Erythroblast (primary cell): ENCODE data around the gene ZNF593OS.

Experiments
- DNase-seq, 2 experiments: peaks; one replicate each; lab custom pipeline; 2025; lab: John Stamatoyannopoulos, UW
- GATA1 ChIP-seq: IDR thresholded peaks from 2 replicates; pipeline ENCODE4 v1.6.1; 2011; ENCODE audit warnings: low read depth, mild to moderate bottlenecking, control low read depth, low read length, moderate library complexity
- POLR2A ChIP-seq: IDR thresholded peaks from 2 replicates; pipeline ENCODE4 v1.6.1; 2011; ENCODE audit warnings: mild to moderate bottlenecking, low read length

ZNF593OS gene

GRCh38 chr1:26171084-26172072 is at the start of gene ZNF593OS:
Gene ZNF593OS, minus strand, starts transcription at chr1:26171832. Its CDS starts 171 bp downstream, at chr1:26171661.
- TF ChIP-seq GATA1 = no peak
- no peak for TF ChIP-seq POLR2A
- DNase-seq = no peak

- TF ChIP-seq POLR2A (no peak), GATA1 (no peak)
- no peak for DNase-seq
Observed at GRCh38 chr1:26221094-26221493, 49.5 kb upstream of the ZNF593OS start.

- TF ChIP-seq POLR2A = no peak
- no peak for TF ChIP-seq GATA1
- DNase-seq = no peak
Observed at GRCh38 chr1:26220199-26220912, 48.7 kb upstream of the ZNF593OS start.

- TF ChIP-seq GATA1 (no peak), POLR2A (no peak)
- DNase-seq = no peak
Observed at GRCh38 chr1:26218906-26219494, 47.4 kb upstream of the ZNF593OS start.

GRCh38 chr1:26215246-26215645 is 43.6 kb upstream of the ZNF593OS start:
- DNase-seq = no peak
- TF ChIP-seq GATA1 = no peak
- no peak for TF ChIP-seq POLR2A

GRCh38 chr1:26213335-26213905 is 41.8 kb upstream of the ZNF593OS start:
- TF ChIP-seq POLR2A = no peak
- no peak for TF ChIP-seq GATA1
- no peak for DNase-seq

- no peak for TF ChIP-seq POLR2A
- no peak for TF ChIP-seq GATA1
- DNase-seq = no peak
Observed at GRCh38 chr1:26212726-26213125, 41.1 kb upstream of the ZNF593OS start.

- TF ChIP-seq POLR2A (no peak), GATA1 (no peak)
- no peak for DNase-seq
Observed at GRCh38 chr1:26210147-26210870, 38.7 kb upstream of the ZNF593OS start.

- peak in 1 of 2 experiments; percentile 15 for DNase-seq
- TF ChIP-seq GATA1 = no peak
- no peak for TF ChIP-seq POLR2A
Observed at GRCh38 chr1:26203642-26204318, 32.1 kb upstream of the ZNF593OS start.

- TF ChIP-seq POLR2A (no peak), GATA1 (no peak)
- DNase-seq = no peak
Observed at GRCh38 chr1:26200413-26200812, 28.8 kb upstream of the ZNF593OS start.

GRCh38 chr1:26197813-26198212 is 26.2 kb upstream of the ZNF593OS start:
- no peak for TF ChIP-seq GATA1
- TF ChIP-seq POLR2A = no peak
- DNase-seq = no peak

GRCh38 chr1:26197301-26197700 is 25.7 kb upstream of the ZNF593OS start:
- no peak for DNase-seq
- TF ChIP-seq POLR2A = no peak
- no peak for TF ChIP-seq GATA1
